ENCODE measurements around the gene CREB5. TPM values are rescaled to one million over a fixed set of nuclear protein-coding genes. Genes with fewer than 3 reads are reported as not detected.

CREB5 gene
- total RNA-seq, 2 donors from 2014 or later, result 0.53 to 2.6 TPM

- no peak overlapping the region for H3K27ac ChIP-seq (ENCODE audit: low read depth, low read length)
- H3K27me3 ChIP-seq (ENCODE audit: control insufficient read depth, insufficient read depth, low read length, poor library complexity, severe bottlenecking), result no peaks in the 10 kb centered on the region
- peaks cover 7% of the 10 kb centered on the region for H3K9me3 ChIP-seq (ENCODE audit: control insufficient read depth, low read length)
- H3K36me3 ChIP-seq (ENCODE audit: control insufficient read depth, insufficient read depth, low read length), result no peaks in the 10 kb centered on the region
- no peak for TF ChIP-seq CTCF (conservative IDR thresholded peaks at IDR 0.05)
- no peak overlapping the region for H3K9ac ChIP-seq (ENCODE audit: extremely low read depth, low read length, poor library complexity, severe bottlenecking)
- H3K27ac Mint-ChIP-seq, result no peak overlapping the region
- no peak overlapping the region for H3K4me3 ChIP-seq (ENCODE audit: low read length)
- 90 to 100% methylated on average over 3 of the region's 3 CpGs for WGBS, 2 experiments (ENCODE audit: insufficient coverage in 1 of 2, insufficient read length in 1 of 2)
- peaks cover 5% of the 10 kb centered on the region for H3K4me1 Mint-ChIP-seq
- no peaks in the 10 kb centered on the region for H3K36me3 Mint-ChIP-seq (ENCODE audit: low read depth)
- DNase-seq, result no peak
- no peak overlapping the region for H3K4me3 Mint-ChIP-seq
- H3K4me1 ChIP-seq (ENCODE audit: control insufficient read depth, insufficient read depth, low read length), result no peaks in the 10 kb centered on the region
- H3K27me3 Mint-ChIP-seq (ENCODE audit: insufficient read depth), result no peaks in the 10 kb centered on the region
- H3K9me3 Mint-ChIP-seq, result peaks cover 7% of the 10 kb centered on the region
These were observed 424.4 kb downstream of the CREB5 start for GRCh38 chr7:28836716-28837115.

- no peaks in the 10 kb centered on the region for H3K4me1 ChIP-seq (ENCODE audit: control insufficient read depth, insufficient read depth, low read length)
- H3K9ac ChIP-seq (ENCODE audit: extremely low read depth, low read length, poor library complexity, severe bottlenecking), result no peak overlapping the region
- no peak overlapping the region for H3K4me3 ChIP-seq (ENCODE audit: low read length)
- Mint-ChIP-seq H3K27me3 (ENCODE audit: insufficient read depth) (no peaks in the 10 kb centered on the region), H3K4me3 (no peak overlapping the region), H3K9me3 (peaks cover 7% of the 10 kb centered on the region), H3K36me3 (ENCODE audit: low read depth) (no peaks in the 10 kb centered on the region), H3K27ac (no peak overlapping the region), H3K4me1 (peaks cover 9% of the 10 kb centered on the region)
- no peak overlapping the region for H3K27ac ChIP-seq (ENCODE audit: low read depth, low read length)
- peaks cover 7% of the 10 kb centered on the region for H3K9me3 ChIP-seq (ENCODE audit: control insufficient read depth, low read length)
- DNase-seq, result no peak
- H3K36me3 ChIP-seq (ENCODE audit: control insufficient read depth, insufficient read depth, low read length), result no peaks in the 10 kb centered on the region
- 93% methylated on average over 1 of the region's 1 CpG; no CpG with 5 or more reads in 1 of the 2 experiments for WGBS, 2 experiments (ENCODE audit: insufficient coverage in 1 of 2, insufficient read length in 1 of 2)
- TF ChIP-seq CTCF (conservative IDR thresholded peaks at IDR 0.05), result no peak
- no peaks in the 10 kb centered on the region for H3K27me3 ChIP-seq (ENCODE audit: control insufficient read depth, insufficient read depth, low read length, poor library complexity, severe bottlenecking)
These were observed 424.9 kb downstream of the CREB5 start for GRCh38 chr7:28837216-28837615.

GRCh38 chr7:28840592-28840995, 428.3 kb downstream of the CREB5 start:
- Mint-ChIP-seq H3K36me3 (ENCODE audit: low read depth) (no peaks in the 10 kb centered on the region), H3K4me3 (no peak overlapping the region), H3K9me3 (peaks cover 7% of the 10 kb centered on the region), H3K4me1 (peaks cover 31% of the 10 kb centered on the region), H3K27ac (no peak overlapping the region), H3K27me3 (ENCODE audit: insufficient read depth) (peaks cover 12% of the 10 kb centered on the region)
- Histone ChIP-seq H3K9ac (ENCODE audit: extremely low read depth, low read length, poor library complexity, severe bottlenecking) (no peak overlapping the region), H3K9me3 (ENCODE audit: control insufficient read depth, low read length) (peaks cover 7% of the 10 kb centered on the region), H3K4me1 (ENCODE audit: control insufficient read depth, insufficient read depth, low read length) (peaks cover 5% of the 10 kb centered on the region), H3K36me3 (ENCODE audit: control insufficient read depth, insufficient read depth, low read length) (no peaks in the 10 kb centered on the region), H3K27ac (ENCODE audit: low read depth, low read length) (no peak overlapping the region), H3K4me3 (ENCODE audit: low read length) (no peak overlapping the region), H3K27me3 (ENCODE audit: control insufficient read depth, insufficient read depth, low read length, poor library complexity, severe bottlenecking) (no peaks in the 10 kb centered on the region)
- DNase-seq, result no peak
- WGBS, 2 experiments (ENCODE audit: insufficient coverage in 1 of 2, insufficient read length in 1 of 2), result 88 to 92% methylated on average over 2 to 3 of the region's 3 CpGs
- peak; percentile 78 for TF ChIP-seq CTCF (conservative IDR thresholded peaks at IDR 0.05)
